SW480 (cell line): ENCODE results near the gene NTNG1.

Experiments used
- DNase-seq: peaks from one replicate; pipeline ENCODE4 v3.0.0-alpha.2; 2016; ENCODE audit warnings: low spot score

The NTNG1 gene

DNA sequence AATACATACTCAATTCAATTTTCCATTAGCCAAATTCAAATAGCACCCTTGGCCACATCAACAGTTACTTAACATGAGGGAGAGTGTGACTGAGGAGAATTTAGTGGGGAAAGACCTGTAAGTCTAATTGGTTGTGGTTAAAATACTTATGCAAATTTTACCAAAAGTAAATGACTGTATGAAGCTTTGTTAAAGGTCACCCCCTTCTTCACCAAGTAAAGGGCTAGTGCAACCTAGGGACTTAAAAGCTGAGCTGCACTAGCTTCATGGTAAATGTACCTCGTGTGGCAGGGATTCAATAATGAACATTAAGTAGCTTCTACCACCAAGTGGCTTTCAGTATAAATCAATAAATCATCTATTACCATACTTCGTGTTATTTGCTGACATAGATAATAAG is 372.0 kb downstream of the NTNG1 start:
- DNase-seq, result no peak

DNA sequence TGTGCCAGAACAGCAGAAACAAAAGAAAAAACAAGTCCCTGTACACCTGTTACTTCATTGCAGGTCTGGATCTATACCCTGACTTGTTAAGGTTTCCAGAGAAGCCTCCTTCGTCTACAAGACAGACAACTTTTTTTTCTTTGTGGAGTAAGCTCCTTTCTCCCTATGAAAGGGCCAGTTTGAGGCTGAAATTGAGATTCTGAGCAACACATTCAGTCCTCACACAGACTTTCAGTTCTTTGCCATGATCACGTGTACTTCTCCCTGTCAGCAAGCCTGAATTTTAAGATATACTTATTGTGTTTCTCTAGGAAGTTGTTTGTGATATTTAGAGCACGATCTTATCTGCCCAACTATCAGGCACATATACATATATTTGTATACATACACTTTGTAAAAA is 374.0 kb downstream of the NTNG1 start:
- no peak for DNase-seq

- no peak for DNase-seq
Observed at GRCh38 chr1:107515702-107516101, 374.9 kb downstream of the NTNG1 start.

DNA sequence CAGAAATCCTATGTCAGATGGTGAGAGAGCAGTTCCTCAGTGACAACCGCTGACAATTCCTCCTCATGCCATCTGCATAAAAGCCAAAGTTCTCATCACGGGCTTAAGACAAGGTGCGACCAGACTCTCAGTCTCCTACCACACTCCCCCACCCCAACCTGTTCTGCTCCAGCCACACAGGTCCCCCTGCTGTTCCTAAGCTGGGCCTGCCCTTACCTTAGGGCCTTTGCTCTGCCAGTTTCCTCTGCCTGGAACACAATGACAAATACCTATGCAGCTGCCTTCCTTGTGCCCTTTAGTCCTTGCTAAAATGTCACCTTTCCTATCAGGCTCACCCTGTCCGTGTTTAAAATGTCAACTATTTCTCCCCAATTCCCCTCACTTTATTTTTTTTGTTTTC is 382.2 kb downstream of the NTNG1 start:
- no peak for DNase-seq

DNA sequence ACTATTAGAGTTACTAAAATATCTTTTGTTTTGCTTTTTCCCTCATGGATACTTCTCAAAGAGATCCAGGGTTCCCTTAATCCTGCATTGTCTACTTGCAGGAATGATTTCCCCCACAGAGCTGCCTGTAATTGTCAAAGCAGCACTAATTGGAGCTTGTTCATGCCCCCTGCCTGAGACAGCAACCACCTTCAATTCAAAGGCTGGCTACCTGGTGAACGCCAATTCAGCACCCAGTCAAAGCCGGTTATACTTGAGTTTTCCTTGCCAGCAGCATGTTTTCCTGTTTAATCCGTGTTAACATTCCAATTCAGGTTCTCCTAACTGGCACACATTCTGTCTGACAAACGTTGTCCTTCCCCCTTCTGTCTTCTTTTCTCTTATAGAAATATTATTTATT is 382.9 kb downstream of the NTNG1 start:
- no peak for DNase-seq

GRCh38 chr1:107524301-107524700 is 383.5 kb downstream of the NTNG1 start:
- DNase-seq, result no peak

DNA sequence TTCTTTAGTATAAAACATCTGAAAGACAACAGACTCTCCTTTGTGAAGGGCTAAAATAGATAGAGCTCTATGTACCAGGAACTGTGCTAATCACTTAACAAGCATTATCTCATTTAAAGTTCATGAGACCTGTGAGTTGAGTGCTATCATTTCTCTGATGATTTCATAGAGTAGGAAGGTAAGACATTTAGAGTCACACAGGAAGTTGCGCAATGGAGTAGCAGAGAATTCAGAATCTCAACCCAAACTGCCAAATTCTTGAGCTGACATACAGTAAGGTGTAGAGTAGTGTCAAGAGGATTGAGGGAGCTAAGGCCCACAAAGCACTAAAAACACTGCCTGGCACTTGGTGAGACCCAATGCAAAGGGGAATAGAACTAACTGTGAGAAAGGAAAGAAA is 384.3 kb downstream of the NTNG1 start:
- no peak for DNase-seq

DNA sequence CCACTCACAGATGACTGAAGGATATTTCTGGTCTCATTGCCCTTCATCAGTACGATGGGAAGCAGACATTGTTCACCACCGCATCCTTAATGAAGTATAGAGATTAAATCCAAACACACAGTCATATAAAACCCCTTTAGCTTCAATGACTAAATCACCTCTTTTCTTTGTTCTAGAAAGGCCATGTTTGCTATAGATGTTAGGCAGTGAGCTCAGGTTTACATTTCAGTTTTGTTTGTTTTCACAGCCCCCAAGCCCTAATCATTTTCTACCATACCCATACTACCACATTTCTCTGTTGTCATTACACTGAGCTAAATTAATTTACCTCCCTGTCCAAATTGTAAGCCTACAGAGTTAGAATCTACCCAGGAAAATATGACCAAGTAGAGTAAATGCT is 385.1 kb downstream of the NTNG1 start:
- no peak for DNase-seq

DNA sequence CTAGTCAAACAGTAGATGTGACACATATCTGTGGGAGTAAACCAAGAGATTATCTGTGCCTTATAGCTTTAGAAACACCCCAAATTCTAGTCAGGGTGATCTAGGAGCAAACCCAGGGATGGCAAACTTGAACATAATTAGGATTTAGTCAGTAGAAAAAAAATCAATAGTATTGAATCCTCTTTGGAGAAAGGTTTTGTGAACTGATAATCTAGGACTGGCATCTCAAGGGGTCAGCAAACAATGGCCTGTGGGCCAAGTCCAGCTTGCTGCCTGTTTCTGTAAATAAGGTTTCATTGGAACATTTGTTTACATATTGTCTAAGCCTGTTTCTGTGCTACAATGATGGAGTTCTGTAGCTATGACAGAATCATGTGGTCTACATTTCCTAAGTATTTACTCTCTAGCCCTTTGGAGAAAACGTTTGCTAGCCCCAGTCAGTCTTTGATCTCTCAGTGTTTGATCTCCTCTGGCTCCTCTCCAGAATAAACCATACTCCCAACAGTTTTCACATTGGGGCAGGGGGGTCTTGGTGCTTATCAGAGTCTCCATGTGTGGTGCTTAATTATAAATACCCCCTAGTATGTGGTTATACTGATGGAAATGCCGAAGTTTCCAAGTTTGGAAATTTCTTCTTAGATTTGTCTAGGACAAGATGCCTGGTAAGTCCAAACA is 385.8 kb downstream of the NTNG1 start:
- peak; percentile 53 for DNase-seq

DNA sequence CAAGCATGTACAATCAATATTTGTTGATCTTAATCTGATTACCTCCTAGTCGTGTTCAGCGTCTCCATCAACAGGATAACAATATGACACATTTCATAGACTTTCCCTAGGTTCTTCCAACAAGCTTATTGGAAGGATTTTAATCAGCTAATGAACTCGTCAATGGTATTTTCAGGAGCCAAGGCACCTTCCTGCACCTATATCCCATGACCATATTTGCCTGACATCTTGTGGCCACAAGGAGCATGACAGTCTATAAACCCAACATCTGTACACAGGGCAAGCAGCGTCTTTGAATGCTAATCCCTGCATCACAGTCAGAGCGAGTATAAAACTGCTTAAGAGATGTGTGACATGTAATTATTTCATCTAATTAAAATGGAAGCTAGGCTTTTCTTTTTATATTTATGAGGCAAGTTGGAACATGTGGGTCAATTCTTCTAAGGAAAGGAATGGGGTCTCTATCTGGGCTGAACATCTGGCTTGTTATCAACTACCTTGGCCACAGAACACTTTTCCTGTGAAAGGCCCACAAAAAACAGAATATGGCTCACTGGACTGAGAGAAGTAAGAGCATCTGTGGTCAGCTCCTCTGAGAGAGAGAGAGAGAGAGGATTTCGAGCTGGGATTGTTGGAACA is 388.8 kb downstream of the NTNG1 start:
- DNase-seq, result peak; percentile 70

- DNase-seq, result peak; percentile 6
Observed at GRCh38 chr1:107530543-107530942, 389.7 kb downstream of the NTNG1 start.

DNA sequence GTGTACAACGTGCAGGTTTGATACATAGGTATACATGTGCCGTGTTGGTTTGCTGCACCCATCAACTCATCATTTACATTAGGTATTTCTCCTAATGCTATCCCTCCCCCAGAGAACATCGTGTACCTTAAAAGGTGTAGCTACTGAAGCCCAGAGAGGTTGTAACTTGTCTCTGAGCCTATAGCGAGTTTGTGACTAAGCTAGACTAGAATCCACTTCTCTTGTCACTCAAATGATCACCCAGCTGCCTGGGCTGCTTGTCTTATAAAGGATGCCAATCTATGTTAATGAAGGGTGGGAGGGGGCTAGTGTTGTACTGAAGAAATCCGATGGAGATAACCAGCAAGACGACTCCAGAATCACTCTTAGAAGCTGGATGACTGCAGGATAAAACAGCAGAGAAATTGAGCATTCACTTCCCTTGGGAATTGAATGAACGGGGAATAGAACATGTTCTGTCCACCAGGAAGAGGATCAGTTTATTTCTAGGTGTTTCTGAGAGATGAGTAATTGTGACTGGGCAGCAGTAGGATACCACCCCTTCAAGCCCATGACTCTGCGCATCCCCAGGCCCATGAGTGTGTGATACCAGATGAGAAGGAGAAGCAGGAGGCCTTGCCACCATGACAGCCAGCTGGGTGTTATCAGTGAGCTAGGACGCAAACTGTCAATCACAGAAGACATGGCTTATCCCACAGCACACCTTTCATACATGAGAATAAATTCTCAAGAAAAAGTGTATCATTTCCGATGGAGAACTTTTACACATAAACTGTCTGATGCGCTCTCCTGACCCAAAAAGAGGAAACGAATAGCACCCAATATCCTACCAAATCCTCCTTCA is 390.4 kb downstream of the NTNG1 start:
- DNase-seq, result no peak

GRCh38 chr1:107532318-107532717 is 391.5 kb downstream of the NTNG1 start:
- no peak for DNase-seq
